ENCODE results near the gene KDM4B.
"Not testable (repeated sequence)": the region's sequence is repeated elsewhere in the genome, so short reads cannot be mapped to it uniquely, and the experiment has no call there.

Gene KDM4B

GRCh38 chr19:5154799-5155426 lies 186.0 kb downstream of the KDM4B start:
- DNase-seq, result peak in 1 of 2 experiments; percentile 26

DNA sequence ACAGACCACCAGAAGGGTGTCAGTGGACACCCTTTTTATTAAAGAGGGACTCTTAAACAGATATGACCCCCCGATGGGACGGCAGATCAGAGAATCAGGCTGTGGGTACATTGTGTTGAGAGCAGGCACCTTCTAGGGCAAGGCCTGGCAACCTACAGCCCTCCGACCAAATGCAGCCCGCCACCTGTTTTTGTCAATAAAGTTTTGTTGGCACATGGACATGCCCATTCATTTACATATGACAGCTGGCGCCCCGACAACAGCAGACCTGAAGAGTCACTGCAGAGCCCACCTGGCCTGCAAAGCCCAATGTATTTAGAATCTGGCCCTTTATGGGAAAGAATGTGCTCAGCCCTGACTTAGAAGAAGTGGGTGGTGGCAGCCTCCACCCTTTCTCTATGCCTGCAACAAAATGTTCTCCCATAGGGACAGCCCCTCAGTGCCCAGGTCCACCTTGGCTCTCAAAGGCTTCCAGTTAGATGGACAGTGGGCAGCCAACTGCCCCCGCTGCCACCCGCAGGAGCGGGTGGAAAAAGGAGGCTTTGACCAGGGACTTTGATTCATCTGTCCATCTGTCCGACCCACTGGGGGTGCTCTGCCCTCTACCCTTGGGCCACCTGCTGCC lies 186.8 kb downstream of the KDM4B start:
- peak; percentile 77 to 91 for DNase-seq

DNA sequence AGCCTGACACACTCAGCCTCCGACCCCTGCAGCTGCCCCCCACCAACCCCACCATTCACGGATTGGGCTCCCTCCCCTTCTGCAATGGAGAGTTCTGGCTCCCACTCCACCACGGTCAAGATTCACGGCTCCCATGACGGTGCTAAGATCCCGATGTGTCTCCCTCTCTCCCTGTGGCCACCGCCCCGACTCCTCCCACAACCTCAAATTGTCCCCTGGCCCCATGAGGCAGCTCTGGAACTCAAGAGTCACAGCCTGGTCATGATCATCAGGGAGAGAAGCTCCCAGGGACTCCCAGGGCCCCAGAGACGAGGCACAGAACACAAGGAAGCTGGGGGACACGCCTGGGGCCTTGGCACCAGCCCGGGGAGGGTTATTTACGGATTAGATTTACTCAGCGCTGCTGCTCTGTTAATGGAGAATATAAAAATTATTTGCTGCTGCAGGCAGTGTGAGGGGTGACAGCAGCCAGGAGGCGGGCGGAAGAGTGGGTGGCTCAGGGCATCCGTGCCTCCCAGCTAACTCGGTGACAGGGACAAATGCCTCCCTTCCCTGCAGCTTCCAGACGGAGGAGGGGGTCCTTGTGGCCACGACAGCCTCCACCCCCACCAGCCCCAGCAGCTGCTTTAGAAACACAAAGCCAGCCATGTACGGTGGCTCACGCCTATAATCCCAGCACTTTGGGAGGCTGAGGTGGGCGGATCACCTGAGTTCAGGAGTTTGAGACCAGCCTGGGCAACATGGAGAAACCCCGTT lies 187.5 kb downstream of the KDM4B start:
- no peak for DNase-seq

DNA sequence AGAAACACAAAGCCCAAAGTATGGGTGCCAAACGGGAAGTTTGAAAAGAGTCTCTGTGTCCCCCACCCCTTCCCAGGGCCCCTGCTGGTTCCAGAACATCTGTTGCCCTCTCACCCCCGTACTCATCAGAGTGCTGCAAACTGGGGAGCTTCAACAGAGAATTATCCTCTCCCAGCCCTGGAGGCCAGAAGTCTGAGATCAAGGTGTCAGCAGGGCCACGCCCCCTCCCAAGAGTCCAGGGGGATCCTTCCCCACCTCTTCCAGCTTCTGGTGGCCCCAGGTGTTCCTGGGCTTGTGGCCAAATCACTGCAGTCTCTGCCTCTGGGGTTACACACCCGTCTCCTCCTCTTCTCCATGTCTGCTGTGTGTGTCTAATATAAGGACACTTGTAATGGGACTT lies 188.3 kb downstream of the KDM4B start:
- peak in 1 of 2 experiments; percentile 24 for DNase-seq

- not testable (repeated sequence) for DNase-seq
Observed at GRCh38 chr19:5158549-5159134, 189.7 kb downstream of the KDM4B start.

DNA sequence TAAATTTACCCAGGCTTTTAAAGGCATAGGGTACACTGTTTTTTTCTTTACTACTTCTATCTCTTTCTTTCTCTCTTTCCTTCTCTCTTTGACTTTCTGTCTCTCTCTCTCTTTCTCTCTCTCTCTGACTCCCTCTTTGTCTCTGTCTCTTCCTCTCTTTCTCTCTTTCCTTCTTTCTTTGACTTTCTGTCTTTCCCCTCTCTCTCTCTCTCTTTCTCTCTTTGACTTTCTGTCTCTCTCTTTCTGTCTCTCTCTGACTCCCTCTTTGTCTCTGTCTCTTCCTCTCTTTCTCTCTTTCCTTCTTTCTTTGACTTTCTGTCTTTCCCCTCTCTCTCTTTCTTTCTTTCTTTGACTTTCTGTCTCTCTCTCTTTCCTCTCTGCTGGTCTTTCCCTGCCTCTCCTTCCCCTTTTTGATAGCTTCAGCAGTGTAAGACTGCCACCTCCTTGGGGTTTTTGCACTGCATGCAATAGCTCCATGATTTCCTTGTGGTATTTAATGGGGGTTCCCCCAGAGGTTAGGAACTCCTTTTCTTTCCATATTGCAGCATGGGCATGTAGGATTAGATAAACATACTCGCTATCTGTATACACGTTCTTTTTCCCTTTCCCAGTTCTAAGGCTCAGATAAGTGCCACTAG lies 191.4 kb downstream of the KDM4B start:
- not testable (repeated sequence) for DNase-seq

GRCh38 chr19:5164845-5165696 lies 196.2 kb downstream of the KDM4B start:
- not testable (repeated sequence) for DNase-seq

DNA sequence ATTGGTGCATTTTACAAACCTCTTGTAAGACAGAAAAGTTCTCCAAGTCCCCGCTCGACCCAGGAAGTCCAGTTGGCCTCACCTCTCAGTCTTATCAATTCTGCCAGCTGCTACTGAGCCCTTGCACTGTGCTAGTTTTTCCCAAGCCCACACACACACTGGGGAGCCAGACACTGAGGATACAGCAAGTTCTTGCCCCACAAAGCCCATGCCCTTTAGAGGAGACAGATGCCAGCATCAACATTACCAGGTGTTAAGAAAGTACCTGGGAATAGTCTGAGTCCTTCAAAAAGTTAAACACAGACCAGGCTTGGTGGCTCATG lies 196.7 kb downstream of the KDM4B start:
- no peak for DNase-seq

GRCh38 chr19:5166262-5166661 lies 197.3 kb downstream of the KDM4B start:
- DNase-seq, result no peak

DNA sequence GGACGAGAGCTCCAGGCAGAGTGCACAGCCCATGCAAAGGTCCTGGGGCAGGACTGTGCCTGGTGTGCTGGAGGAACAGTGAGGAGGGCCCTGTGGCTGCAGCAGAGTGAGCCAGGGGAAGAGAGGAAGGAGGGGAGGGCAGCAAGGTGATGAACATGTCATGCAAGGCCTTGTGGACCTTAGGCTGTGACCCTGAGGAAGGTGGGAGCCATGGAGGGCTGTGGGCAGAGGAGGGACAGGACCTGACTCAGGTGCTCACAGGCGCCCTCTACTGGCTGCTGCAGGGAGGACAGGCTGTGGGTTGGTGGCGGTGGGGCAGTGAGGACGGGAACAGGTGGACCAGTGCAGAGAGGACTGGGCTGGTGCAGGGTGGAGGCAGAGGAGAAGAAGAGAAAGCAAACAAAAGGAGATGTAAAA lies 201.4 kb downstream of the KDM4B start:
- DNase-seq, result peak in 1 of 2 experiments; percentile 22

DNA sequence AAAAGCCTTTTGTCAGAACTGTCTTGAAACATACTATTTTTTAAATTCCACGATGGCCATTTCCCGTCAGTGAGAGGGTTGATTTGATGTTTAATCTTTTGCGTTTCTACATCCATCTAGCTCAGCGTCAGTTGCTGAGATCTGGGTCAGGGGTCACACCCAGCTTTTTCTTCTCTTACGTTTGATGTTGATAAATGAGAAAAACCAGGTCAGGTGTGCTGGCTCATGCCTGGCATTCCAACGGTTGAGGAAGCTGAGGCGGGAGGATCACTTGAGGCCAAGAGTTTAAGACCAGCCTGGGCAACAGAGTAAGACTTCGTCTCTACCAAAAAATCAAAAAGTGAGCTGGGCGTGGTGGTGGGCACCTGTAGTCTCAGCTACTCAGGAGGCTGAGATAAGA lies 202.8 kb downstream of the KDM4B start:
- no peak for DNase-seq

GRCh38 chr19:5172859-5173630 lies 204.1 kb downstream of the KDM4B start:
- DNase-seq, result no peak

GRCh38 chr19:5173993-5174392 lies 205.1 kb downstream of the KDM4B start:
- no peak for DNase-seq

GRCh38 chr19:5177745-5178450 lies 209.0 kb downstream of the KDM4B start:
- no peak for DNase-seq

DNA sequence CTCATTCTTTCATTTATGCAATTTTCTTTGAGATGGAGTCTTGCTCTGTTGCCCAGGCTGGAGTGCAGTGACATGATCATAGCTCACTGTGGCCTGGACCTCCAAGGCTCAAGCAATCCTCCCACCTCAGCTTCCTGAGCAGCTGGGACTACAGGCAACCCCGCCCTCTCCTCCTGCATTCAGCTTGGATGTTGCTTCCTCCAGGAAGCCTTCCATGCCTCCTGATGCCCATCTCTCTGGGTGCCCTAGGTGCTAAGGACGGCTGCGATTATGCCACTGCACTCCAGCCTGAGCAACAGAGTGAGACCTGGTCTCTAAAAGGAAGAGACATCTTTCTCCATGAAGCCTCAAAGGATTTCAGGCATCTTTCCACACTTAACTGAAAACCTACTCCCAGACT lies 209.9 kb downstream of the KDM4B start:
- DNase-seq, result no peak

DNA sequence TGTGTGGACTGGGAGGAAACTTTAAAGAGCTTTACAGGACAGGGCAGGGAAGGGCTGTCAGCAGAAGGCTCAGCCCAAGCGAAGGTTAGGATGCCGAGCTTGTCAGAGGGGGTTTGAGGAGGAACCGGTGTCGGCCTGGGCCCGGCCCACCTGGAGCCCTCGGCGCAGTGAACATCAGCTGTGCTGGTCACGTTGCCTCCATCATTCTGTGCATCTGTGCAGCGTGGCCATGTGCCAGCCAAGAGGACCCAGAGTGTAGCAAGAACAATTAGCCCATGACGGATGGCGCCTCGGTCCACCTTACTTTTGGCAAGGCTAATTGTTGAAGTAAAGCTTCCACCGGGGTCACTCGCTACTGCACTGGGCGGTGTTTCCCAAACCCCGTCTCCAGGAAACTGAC lies 210.3 kb downstream of the KDM4B start:
- DNase-seq, result peak in 1 of 2 experiments; percentile 17

DNA sequence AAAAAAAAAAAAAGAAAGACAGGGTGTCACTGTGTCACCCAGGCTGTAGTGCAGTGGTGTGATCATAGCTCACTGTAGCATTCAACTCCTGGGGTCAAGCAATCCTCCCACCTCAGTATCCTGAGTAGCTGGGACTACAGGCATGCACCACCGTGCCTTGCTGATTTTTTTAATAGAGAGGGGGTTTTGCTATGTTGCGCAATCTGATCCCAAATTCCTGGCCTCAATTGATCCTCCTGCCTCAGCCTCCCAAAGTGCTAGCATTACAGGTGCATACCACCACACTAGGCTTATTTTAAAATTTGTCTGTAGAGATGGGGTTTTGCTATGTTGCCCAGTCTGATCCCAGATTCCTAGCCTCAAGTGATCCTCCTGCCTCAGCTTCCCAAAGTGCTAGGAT lies 212.4 kb downstream of the KDM4B start:
- DNase-seq, result no peak

DNA sequence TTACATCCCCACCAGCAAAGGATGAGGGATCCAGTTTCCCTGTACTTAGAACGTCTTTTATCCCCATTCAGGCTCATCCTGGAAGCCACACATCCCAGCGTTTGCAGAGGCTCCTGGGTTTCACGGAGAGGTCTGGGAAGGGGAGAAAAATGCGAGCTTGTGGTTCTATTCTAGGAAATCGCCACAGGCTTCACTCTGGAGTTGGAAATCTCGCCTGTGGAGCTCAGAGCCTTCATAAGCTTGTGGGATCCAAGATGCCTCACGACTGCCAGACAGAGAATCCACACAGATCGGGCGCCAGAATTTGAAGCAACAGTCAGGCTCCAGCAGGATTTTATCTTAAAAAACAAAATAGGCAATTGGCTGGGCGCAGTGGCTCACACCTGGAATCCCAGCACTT lies 213.8 kb downstream of the KDM4B start:
- DNase-seq, result no peak

DNA sequence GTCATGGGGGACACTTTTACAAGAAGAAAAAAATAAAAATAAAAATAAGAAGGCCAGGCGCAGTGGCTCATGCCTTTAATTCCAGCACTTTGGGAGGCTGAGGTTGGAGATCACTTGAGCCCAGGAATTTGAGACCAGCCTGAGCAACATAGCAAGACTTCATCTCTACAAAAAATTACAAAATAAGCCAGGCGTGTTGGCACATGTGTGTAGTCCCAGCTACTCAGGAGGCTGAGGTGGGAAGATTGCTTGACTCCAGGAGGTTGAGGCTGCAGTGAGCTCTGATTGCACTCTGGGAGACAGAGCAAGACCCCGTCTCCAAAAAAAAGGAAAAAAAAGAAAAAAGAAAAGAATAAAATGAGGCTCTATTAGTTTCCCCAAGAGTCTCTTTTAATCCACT lies 214.7 kb downstream of the KDM4B start:
- DNase-seq, result no peak

DNA sequence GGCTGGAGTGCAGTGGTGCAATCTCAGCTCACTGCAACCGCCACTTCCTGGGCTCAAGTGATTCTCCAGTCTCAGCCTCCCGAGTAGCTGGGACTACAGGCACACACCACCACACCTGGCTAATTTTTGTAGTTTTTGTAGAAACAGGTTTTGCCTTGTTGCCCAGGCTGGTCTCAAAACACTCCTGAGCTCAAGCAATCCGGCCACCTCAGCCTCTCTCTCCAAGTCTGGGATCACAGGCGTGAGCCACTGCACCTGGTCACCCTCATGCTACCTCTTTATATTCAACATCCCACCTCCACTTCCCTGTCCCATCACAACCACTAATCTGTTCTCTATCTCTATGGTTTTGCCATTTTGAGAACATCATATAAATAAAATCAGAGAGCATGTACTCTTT lies 216.0 kb downstream of the KDM4B start:
- no peak for DNase-seq

All from NCI-H524 (cell line).